Hepatocyte (in vitro differentiated cells): ENCODE data around the gene WIZ. TPM values are rescaled to one million over a fixed set of nuclear protein-coding genes. Genes with fewer than 3 reads are reported as not detected.

Source experiments
- DNase-seq: peaks from one replicate; pipeline ENCODE4 v3.0.0-alpha.2; 2016; ENCODE audit warnings: low spot score
- H2AFZ ChIP-seq: fragments of 200-600 bp; sonication (generic); 2 replicates; pipeline ENCODE4 v1.6.0; 2016; ENCODE audit warnings: antibody characterized with exemption, mild to moderate bottlenecking
- H3K27ac ChIP-seq: fragments of 200-600 bp; sonication (generic); 2 replicates; pipeline ENCODE4 v1.5.1; 2016; ENCODE audit warnings: mild to moderate bottlenecking
- H3K27me3 ChIP-seq: fragments of 200-600 bp; sonication (generic); 2 replicates; pipeline ENCODE4 v1.6.1; 2016
- H3K36me3 ChIP-seq: fragments of 200-600 bp; sonication (generic); replicated peaks from 2 replicates; pipeline ENCODE4 v1.5.1; 2016; ENCODE audit warnings: low read depth; ENCODE audit not compliant: insufficient read depth
- H3K4me1 ChIP-seq: fragments of 200-600 bp; sonication (generic); 2 replicates; pipeline ENCODE4 v1.5.1; 2016; ENCODE audit warnings: mild to moderate bottlenecking, moderate library complexity; ENCODE audit not compliant: insufficient read depth
- H3K4me2 ChIP-seq: fragments of 200-600 bp; sonication (generic); 2 replicates; pipeline ENCODE4 v1.6.0; 2016
- H3K4me3 ChIP-seq: fragments of 200-600 bp; sonication (generic); 2 replicates; pipeline ENCODE4 v1.5.1; 2016; ENCODE audit warnings: mild to moderate bottlenecking
- H3K79me2 ChIP-seq: fragments of 200-600 bp; sonication (generic); 2 replicates; pipeline ENCODE4 v1.6.0; 2017; ENCODE audit warnings: mild to moderate bottlenecking
- H3K9me2 ChIP-seq: fragments of 200-600 bp; sonication (generic); replicated peaks from 2 replicates; pipeline ENCODE4 v1.6.0; 2017; ENCODE audit warnings: mild to moderate bottlenecking; ENCODE audit not compliant: insufficient read depth
- H3K9me3 ChIP-seq: fragments of 200-600 bp; sonication (generic); 2 replicates; pipeline ENCODE4 v1.5.1; 2016; ENCODE audit warnings: low read depth, mild to moderate bottlenecking
- H4K20me1 ChIP-seq: fragments of 200-600 bp; sonication (generic); 2 replicates; pipeline ENCODE4 v1.6.0; 2016; ENCODE audit warnings: mild to moderate bottlenecking; ENCODE audit not compliant: insufficient read depth, poor library complexity, severe bottlenecking
- CTCF ChIP-seq: fragments of 200-600 bp; sonication (generic); IDR thresholded peaks from 2 replicates; pipeline ENCODE4 v1.5.1; 2016; ENCODE audit warnings: antibody characterized with exemption, mild to moderate bottlenecking; ENCODE audit not compliant: poor library complexity
- EZH2 ChIP-seq: fragments of 200-600 bp; sonication (generic); IDR thresholded peaks from 2 replicates; pipeline ENCODE4 v1.6.1; 2016; ENCODE audit warnings: antibody characterized with exemption, mild to moderate bottlenecking, borderline replicate concordance
- EZH2phosphoT487 ChIP-seq: fragments of 200-600 bp; sonication (generic); IDR thresholded peaks from one replicate; pipeline ENCODE4 v1.6.1; 2018; ENCODE audit warnings: antibody characterized with exemption, mild to moderate bottlenecking, low read depth, moderate library complexity; ENCODE audit not compliant: unreplicated experiment, severe bottlenecking
- WGBS: methylation state at CpG from one replicate; pipeline ENCODE4 v1.1.6; 2016; ENCODE audit warnings: low lambda C conversion rate; ENCODE audit errors: missing lambda C conversion rate; 5-methylcytosine and 5-hydroxymethylcytosine counted together
- polyA plus RNA-seq: library from polyadenylated mRNA; unstranded; fragments of >200 nt; fragmentation: Nextera tagmentation; extraction: Ambion mirVana; gene quantifications from 2 replicates; pipeline ENCODE4 v1.2.1, GENCODE V29; 2016
- total RNA-seq: library from RNA; depleted of rRNA; stranded (reverse); fragments of >200 nt; gene quantifications from 2 replicates; pipeline ENCODE4 v1.2.3, GENCODE V29; 2014

WIZ gene
- total and polyA plus RNA-seq, 2 experiments from 2014 or later, result 18.6 to 24.5 TPM

- H2AFZ ChIP-seq, result no peak overlapping the region
- H3K9me2 ChIP-seq, result no peaks in the 10 kb centered on the region
- TF ChIP-seq EZH2phosphoT487, result no peak
- TF ChIP-seq CTCF, result no peak
- no peak for TF ChIP-seq EZH2
- H3K4me3 ChIP-seq, result no peak overlapping the region
- H3K27me3 ChIP-seq, result no peaks in the 10 kb centered on the region
- H3K79me2 ChIP-seq, result peaks cover 82% of the 10 kb centered on the region
- H3K36me3 ChIP-seq, result peaks cover 4% of the 10 kb centered on the region
- no peak overlapping the region for H3K27ac ChIP-seq
- H4K20me1 ChIP-seq, result peaks cover 60% of the 10 kb centered on the region
- no peak for DNase-seq
- H3K4me1 ChIP-seq, result peaks cover 21% of the 10 kb centered on the region
- WGBS, result 95% methylated on average over 21 of the region's 21 CpGs
- no peaks in the 10 kb centered on the region for H3K9me3 ChIP-seq
- H3K4me2 ChIP-seq, result no peak overlapping the region
Measured at GRCh38 chr19:15374105-15374651, 75.6 kb downstream of the WIZ start.

- peaks cover 56% of the 10 kb centered on the region for H4K20me1 ChIP-seq
- WGBS, result 97% methylated on average over 15 of the region's 22 CpGs
- TF ChIP-seq EZH2 (no peak), CTCF (no peak), EZH2phosphoT487 (no peak)
- peaks cover 76% of the 10 kb centered on the region for H3K79me2 ChIP-seq
- peaks cover 4% of the 10 kb centered on the region for H3K36me3 ChIP-seq
- H3K27me3 ChIP-seq, result no peaks in the 10 kb centered on the region
- H3K9me2 ChIP-seq, result no peaks in the 10 kb centered on the region
- H2AFZ ChIP-seq, result no peak overlapping the region
- no peaks in the 10 kb centered on the region for H3K9me3 ChIP-seq
- no peak for DNase-seq
- H3K4me1 ChIP-seq, result peaks cover 21% of the 10 kb centered on the region
- H3K4me3 ChIP-seq, result no peak overlapping the region
- no peak overlapping the region for H3K27ac ChIP-seq
- no peak overlapping the region for H3K4me2 ChIP-seq
Measured at GRCh38 chr19:15373644-15374043, 76.1 kb downstream of the WIZ start.

- DNase-seq, result no peak
- Histone ChIP-seq H4K20me1 (peaks cover 50% of the 10 kb centered on the region), H3K27me3 (no peaks in the 10 kb centered on the region), H3K79me2 (peaks cover 70% of the 10 kb centered on the region), H3K9me3 (no peaks in the 10 kb centered on the region), H3K36me3 (peaks cover 4% of the 10 kb centered on the region), H3K4me1 (peaks cover 20% of the 10 kb centered on the region), H3K4me2 (no peak overlapping the region), H3K4me3 (no peak overlapping the region), H2AFZ (no peak overlapping the region), H3K9me2 (no peaks in the 10 kb centered on the region), H3K27ac (no peak overlapping the region)
- TF ChIP-seq CTCF (no peak), EZH2 (no peak), EZH2phosphoT487 (no peak)
- 98% methylated on average over 28 of the region's 30 CpGs for WGBS
Measured at GRCh38 chr19:15372891-15373301, 76.9 kb downstream of the WIZ start.
